GM19455 (cell line): ENCODE measurements around the gene MAPK1IP1L.

Experiments
- ATAC-seq: cut with Tn5 transposase; IDR thresholded peaks from one replicate; pipeline ENCODE4 v1.9.1; 2021; ENCODE audit not compliant: unreplicated experiment

Gene MAPK1IP1L

DNA sequence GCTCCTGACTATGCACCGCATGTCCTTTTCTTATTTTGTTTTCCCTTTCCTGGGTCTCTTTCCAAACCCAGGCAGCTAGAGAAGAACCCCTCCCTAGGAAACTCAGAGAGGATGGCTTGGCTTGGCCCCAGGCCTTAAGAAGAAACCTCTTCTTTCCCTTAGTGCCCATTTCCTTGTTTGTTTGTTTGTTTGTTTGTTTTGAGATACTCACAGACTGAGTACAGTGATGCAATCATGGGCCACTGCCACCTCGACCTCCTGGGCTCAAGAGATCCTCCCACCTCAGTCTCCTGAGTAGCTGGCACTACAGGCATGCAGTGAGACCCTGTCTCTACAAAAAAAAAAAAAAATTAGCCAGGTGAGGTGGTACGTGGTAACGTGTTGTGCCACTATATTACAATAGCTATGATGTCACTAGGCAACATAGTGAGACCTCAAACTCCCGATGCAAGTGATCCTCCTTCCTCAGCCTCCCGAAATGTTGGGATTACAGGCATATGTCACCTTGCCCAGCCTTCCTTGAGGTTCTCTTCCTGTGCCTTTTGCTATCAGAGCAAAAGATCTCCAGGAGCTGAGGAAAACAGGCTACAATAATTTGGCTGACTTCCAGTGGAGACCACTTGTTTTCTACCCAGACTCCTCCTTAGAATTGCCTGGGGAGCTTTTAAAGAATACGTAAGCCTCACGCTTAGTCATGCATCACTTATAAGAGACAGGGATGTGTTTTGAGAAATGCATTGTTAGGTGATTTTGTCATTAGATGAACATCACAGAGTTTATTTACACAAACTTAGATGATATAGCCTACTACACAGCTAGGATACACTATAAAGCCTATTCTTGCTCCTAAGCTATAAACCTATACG is 43.1 kb downstream of the MAPK1IP1L start:
- ATAC-seq: no peak

GRCh38 chr14:55097881-55098560 is 46.6 kb downstream of the MAPK1IP1L start:
- ATAC-seq: peak; percentile 75

DNA sequence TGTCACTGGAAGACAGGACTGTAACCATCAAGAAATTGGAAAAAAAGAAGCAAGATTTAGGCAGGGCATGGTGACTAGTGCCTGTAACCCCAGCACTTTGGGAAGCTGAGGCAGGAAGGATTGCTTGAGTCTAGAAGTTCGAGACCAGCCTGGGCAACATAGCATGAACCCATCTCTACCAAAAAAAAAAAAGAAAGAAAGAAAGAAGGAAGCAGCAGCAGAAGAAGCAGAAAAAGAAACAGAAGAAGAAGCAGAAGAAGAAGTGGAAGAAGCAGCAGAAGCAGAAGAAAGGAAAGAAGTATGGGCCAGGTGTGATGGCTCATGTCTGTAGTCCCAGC is 47.1 kb downstream of the MAPK1IP1L start:
- ATAC-seq: no peak

GRCh38 chr14:55099756-55100155 is 48.3 kb downstream of the MAPK1IP1L start:
- no peak for ATAC-seq

GRCh38 chr14:55101698-55102097 is 50.3 kb downstream of the MAPK1IP1L start:
- no peak for ATAC-seq

DNA sequence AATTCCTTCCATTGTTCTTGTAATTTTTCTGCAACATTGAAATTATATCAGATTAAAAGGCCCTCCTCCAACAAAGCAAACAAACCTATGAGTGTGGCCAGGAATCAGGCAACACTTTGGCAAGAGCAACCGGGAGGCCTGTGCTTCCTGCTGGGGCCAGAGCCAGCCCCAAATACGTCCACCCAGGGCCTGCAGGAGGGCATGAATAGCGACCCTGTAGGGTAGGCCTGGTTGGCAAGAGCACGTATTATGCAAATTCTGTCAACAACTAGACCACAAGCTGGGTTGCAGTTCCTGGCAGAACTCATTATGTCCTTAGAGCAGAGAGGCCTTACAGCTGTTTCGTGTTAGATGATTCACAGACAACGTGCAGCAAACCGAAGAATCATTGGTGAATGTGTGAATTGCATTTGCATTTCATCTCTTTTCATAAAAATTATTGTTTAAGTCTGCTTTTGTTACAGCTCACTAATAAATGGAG is 50.7 kb downstream of the MAPK1IP1L start:
- ATAC-seq: peak; percentile 75

DNA sequence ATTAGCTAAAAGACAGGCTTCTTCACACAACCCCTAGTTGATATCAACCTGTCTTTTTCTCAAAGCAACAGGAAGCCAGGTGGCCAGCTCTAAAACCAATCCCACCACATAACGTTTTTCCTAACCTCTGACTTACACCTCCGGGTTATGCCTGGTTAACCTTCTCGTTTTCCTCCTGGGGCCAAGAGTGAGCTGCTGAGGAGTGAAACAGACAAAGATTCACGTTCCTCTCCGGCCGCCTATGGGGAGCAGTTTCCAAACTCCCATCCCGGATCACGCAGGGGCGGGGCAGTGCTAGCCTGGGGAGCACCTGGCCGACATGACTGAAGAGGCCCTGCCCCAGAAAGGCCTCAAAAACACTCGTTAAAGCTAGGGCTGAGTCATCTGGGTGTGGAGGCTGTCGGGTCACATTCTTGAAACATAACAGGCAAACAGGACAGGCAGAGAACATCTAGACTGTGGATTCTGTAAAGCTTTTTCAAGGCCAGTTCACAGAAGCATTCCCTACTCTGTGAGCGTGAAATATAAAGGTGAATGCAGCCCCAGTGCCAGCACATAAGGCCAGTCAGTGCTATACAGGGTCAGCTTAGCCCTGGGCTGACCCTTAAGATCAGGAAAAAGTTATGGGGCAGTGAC is 51.7 kb downstream of the MAPK1IP1L start:
- ATAC-seq: peak; percentile 38

DNA sequence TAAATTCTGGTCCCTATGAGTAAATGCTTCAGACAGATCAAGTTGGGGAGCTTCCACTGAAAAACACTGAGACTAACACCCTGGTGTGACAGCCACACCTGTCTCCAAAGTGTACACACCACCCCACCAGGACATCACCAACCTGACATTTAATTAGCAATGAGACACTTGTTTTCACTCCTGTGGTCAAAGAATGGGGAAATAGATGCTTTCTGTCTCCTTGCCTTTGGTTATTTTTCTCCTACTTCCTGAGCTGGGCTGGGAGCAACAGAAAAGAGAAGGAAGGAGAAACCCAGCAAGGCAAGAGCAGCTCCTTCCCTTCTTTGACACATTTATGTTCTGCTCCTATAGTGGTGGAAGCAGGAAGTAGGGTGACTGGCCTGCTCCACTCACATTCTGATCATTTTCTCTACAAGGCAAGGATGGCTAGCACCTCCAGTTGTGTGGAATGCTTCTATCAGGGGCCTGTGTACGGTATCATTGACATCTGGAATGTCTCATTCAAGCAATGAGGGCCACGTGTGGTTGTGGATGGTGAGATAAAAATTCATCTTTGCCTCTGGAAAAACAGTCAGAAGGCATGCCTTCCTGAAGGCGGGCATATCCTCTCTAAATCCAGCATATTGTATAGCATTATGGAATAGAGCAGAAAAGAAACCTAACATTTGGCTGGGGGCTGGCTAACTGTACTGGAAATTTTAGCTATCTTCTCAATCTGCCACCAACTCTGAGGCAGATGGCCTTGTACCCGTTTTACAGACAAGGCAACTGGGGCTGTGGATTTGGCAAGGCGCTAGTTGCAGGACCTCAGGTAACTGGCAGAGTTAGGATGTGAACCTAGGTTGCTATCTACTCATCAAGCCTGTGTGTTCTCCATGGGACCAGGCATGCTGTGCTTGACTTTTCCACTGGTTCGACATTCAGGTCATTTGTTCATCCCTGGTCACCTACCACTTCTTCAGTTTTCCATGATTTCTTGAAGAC is 52.8 kb downstream of the MAPK1IP1L start:
- no peak for ATAC-seq

DNA sequence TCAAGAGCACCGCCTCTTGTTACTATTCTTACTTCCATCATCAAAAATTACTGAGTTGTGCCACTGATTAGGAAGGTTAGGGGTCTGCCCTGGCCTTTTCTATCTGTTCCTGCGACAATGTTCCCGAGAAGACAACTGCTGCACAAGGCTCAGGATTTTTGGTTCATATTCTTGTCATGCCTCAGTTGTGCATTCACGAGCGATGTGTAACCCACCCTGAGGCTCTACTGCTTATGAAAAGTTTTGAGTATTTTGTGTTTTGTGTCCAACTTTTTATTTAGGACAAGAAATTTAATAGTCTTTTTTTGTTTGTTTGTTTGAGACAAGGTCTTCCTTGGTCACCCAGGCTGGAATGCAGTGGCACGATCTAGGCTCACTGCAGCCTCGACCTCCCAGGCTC is 54.5 kb downstream of the MAPK1IP1L start:
- ATAC-seq: no peak

DNA sequence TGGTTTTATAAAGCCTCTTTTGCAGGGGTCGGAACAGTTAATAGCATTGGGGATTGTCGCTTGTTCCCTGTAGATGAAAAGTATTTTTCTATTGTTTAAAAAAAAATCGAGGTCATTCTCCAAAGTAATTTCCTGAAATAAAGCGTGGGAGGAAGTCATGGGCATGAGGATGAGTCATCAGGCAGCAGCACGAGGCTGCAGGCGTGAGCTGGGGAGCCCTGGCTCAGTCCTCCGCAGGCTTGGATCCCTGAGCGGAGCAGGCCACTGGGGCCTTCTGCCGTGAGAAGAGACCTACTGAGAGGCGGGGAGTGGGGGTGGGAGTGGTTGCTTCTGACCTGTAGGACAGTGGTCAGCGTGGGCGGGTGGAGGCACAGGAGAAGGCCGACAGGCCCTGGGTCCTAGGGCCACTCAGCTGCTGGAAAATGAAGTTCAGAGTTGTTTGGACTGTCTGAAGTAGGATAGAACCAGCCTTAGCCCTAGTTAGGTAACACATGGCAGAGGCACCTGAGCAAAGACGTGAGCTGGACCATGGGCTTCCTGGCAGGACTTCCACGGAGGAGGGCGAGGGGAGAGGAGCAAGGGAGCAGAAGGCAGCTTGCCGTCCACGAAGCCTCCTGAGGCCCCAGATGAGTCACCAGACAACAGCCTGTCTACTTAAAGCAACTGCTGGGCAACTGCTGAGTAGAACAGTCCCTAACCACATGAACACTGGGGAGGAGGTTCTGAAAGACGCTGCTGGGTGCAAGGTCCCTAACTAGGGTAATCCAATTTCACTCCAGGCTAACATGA is 56.5 kb downstream of the MAPK1IP1L start:
- ATAC-seq: peak; percentile 58

- no peak for ATAC-seq
These were observed 58.4 kb downstream of the MAPK1IP1L start for GRCh38 chr14:55109836-55110235.

GRCh38 chr14:55111122-55111708 is 59.8 kb downstream of the MAPK1IP1L start:
- no peak for ATAC-seq

DNA sequence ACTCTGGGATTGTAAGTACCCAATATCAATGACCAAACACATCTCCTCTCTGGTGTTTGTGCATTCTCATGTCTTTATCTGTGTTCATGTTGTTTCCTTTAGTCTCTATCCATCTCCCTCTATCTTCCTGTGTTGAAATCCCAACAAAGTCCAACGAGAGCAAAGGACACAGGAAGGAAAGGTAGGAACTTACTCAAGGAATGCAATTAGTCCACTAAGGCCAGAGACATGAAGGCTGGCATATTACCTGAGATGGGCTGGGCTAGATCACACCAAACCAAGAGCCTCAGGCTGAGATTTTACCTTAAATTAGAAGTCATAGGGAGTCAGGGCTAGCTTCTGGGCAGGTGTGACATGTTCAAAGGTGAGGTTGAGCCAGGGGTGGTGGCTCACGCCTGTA is 63.3 kb downstream of the MAPK1IP1L start:
- ATAC-seq: no peak

DNA sequence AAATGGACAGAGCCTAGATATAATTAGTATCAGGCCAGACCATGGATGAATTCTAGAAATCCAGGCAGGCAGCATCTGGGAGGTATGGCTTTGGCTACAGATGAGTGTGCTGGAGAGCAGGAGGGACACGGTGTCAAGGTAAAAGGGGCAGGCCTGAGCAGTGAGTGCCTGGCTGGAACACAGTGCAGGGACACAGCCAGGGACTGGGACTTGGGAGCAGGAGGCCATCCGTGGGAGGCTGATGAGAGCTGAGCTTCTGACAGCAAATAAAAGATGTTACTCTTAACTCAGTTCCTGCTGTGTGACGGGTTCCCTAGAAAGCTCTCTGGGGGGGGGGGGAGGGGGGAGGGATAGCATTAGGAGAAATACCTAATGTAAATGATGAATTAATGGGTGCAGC is 64.0 kb downstream of the MAPK1IP1L start:
- no peak for ATAC-seq

DNA sequence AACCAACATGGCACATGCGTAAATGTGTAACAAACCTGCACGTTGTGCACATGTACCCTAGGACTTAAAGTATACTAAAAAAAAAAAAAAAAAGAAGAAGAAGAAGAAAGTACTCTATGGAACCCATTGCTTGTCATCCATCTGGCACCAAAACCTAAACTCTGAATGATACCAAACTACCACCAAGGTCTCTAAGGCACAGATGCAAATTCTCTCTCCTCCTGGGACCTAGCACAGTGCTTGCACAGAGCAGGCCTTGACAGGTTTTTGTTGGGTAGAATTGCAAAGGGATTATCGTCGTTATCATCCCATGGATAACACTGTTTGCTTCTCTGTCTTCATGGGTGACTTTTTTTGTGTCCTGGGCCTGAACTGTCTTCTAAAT is 64.4 kb downstream of the MAPK1IP1L start:
- ATAC-seq: no peak

DNA sequence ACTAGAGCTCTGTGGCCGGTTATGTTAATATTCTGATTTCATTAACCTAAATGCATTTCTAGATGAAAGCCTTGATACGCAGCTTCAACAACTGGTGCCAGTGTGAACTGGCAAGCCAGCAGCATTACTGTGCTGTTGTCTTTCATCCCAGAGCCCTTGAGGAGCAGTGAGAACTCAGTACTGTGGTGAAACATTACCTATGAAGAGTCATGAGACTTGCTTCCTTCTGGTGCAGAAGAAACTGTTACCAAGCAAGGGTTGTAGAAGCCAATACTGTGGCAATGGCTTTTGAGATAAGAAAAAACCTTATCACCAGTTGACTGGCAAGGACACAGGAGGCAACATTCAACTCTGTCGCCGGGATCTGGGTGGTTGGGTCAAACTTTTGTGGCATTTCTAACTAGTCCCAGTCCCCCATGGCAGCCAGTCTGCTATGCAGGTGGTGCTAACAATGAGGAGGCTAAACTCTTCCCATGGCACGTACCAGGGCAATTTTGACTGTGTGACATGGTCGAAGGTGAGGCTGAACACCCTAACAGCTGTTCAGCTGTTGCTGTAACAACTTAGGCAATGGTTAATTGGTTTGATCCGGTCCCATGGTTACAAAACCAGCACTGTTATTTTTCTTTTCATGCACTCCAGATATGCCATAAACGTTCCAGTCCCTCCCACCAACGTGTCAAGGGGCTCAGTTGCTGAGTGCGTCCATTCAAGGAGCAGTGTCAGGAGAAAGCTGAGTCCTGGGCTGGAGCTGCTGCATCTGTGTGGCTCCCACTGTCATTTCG is 65.0 kb downstream of the MAPK1IP1L start:
- no peak for ATAC-seq

GRCh38 chr14:55117803-55118441 is 66.5 kb downstream of the MAPK1IP1L start:
- no peak for ATAC-seq

GRCh38 chr14:55118761-55119160 is 67.3 kb downstream of the MAPK1IP1L start:
- no peak for ATAC-seq
